K562 (cell line): ENCODE data around the gene TMEM132E.

ENCODE experiments used
- CTCF ChIP-seq, 3 experiments: IDR thresholded peaks in 2 of 3; conservative IDR thresholded peaks in 1 of 3; 2 replicates each; pipeline ENCODE4 v1.5.1; 2011 to 2012; ENCODE audit warnings: low read length in 3 of 3, mild to moderate bottlenecking in 3 of 3, control low read depth in 2 of 3, improper control_type of control experiment in 1 of 3, inconsistent platforms in 1 of 3, low read depth in 1 of 3, mixed read lengths in 1 of 3, moderate library complexity in 1 of 3; ENCODE audit not compliant: insufficient read depth in 2 of 3
- HDAC3 ChIP-seq: fragments of 450-650 bp; IDR thresholded peaks from 2 replicates; pipeline ENCODE4 v1.6.1; 2018; ENCODE audit warnings: borderline replicate concordance, mild to moderate bottlenecking, moderate library complexity; ENCODE audit not compliant: partially characterized antibody
- NBN ChIP-seq: fragments of 450-650 bp; IDR thresholded peaks from 2 replicates; pipeline ENCODE4 v1.6.1; 2016; ENCODE audit warnings: low read depth, mild to moderate bottlenecking
- POLR2A ChIP-seq: fragments of 450-650 bp; conservative IDR thresholded peaks from 2 replicates; pipeline ENCODE4 v1.6.1; 2016
- ZNF146 ChIP-seq: IDR thresholded peaks from one replicate; pipeline ENCODE4 v1.6.1; 2018; ENCODE audit warnings: missing compliant biosample characterization; ENCODE audit not compliant: unreplicated experiment
- TF ChIP-seq, protein P1 (sequence below): IDR thresholded peaks from 2 replicates; pipeline ENCODE4 v1.6.1; 2016; ENCODE audit warnings: missing genetic modification characterization, missing compliant biosample characterization

DNA sequence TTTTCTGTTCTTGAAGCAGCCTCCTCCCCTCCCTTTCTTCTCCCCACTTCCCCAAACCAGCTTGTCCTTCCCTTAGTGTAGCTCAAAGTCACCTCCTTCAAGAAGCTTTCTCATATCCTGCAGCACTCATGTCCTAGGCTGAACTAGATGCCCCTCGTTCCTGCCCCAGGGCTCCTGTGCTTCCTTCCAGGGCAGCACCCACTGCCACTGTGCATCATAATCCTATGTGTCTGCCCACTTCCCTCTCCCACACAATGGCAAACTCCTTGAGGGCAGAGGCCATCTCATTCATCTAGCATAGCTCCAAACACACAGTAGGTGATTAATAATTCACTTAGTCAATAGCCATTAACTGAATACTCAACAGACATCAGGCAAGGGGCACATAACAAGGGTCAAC, 6.9 kb upstream of the TMEM132E start:
- TF ChIP-seq ZNF146 (CRISPR knock-in tag): no peak
- no peak for TF ChIP-seq POLR2A
- no peak for TF ChIP-seq HDAC3
- TF ChIP-seq, protein P1, sequence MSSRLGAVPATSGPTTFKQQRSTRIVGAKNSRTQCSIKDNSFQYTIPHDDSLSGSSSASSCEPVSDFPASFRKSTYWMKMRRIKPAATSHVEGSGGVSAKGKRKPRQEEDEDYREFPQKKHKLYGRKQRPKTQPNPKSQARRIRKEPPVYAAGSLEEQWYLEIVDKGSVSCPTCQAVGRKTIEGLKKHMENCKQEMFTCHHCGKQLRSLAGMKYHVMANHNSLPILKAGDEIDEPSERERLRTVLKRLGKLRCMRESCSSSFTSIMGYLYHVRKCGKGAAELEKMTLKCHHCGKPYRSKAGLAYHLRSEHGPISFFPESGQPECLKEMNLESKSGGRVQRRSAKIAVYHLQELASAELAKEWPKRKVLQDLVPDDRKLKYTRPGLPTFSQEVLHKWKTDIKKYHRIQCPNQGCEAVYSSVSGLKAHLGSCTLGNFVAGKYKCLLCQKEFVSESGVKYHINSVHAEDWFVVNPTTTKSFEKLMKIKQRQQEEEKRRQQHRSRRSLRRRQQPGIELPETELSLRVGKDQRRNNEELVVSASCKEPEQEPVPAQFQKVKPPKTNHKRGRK: no peak
- TF ChIP-seq CTCF (IDR thresholded peaks at IDR 0.05 in 2 of 3, conservative IDR thresholded peaks at IDR 0.05 in 1 of 3; ENCODE audit: insufficient read depth in 2 of 3, low read depth in 1 of 3, low read length in 3 of 3): no peak
- TF ChIP-seq NBN: no peak
